ENCODE measurements around the gene FXR1.
A peak's percentile ranks its signal among the peaks of the same experiment; 100 is the strongest.
"Not testable (repeated sequence)": the region's sequence is repeated elsewhere in the genome, so short reads cannot be mapped to it uniquely, and the experiment has no call there.

FXR1 gene

DNA sequence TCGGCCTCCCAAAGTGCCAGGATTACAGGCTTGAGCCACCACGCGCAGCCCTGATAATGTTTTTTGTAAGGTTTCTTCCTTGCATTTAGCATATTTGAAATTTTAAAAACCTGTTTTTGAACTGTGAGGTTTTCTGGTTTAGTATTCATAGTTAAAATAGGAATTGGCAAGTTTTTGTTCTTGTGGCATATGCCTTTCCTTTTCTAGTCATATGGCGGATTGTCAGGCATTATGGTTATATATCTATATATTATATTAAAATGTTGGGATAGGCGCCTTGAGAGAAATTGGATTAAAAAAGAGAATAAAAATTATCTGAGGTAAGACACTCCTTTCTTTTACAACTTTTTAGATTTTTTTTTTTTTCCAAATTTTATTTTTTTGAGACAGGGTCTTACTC lies 28.4 kb downstream of the FXR1 start:
- no peak for DNase-seq

DNA sequence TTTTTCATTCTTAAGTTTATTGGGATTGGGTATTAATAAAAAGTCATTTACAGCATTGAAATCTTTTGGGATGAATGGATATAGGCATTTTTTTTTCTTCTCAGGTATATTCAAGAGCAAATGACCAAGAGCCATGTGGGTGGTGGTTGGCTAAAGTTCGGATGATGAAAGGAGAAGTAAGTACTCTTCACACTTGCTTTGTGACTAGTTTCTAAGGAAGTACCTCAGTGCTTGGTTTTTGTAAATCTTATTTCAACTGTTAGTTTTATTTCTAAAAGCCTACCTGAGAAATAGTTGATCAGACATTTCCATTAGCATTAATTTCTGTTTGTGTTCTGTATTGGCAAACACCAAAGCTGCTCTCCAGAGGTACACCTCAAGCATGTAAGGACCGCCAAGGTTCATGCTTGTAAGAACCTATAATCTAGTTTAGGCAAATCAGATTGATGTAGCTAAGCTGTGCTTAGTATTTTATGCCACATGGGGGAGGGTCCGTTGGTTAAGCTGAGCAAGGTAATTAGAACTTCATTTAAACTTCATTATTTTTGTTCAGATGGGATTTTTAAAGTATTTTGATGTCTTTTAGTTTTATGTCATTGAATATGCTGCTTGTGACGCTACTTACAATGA lies 35.4 kb downstream of the FXR1 start:
- no peak for DNase-seq

DNA sequence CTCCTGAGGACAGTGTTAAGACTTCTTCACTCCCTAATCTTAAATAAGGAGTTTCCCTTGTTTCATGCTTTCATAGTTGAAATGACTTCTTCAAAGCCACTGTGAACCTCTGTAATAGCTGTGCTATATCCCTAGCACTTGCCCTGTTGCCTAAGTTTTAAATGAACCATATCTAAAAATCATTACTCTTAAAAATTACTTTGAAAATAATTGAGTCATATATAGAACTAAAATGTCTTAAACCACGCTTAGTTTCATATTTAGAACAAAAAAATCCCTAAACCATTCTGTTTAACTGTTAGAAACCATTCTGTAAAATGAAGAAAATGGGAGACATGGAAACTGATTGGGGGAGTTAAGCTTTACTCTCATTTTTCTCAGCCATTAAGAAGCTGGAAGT lies 47.2 kb downstream of the FXR1 start:
- DNase-seq, result no peak

DNA sequence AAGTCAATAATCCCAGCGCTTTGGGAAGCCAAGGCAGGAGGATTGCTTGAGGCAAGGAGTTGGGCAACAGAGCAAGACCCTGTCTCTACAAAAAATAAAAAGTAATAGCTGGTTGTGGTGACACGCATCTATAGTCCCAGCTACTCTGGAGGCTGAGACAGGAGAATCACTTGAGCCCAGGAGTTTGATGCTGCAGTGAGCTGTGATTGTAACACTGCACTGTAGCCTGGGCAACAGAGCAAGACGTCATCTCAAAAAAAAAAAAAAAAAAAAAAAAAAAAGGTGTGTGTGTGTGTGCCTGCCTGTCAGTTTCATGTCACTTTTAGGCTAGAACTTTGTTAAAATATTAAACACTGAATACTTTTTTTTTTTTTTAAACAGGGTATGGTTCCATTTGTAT lies 48.6 kb downstream of the FXR1 start:
- no peak for DNase-seq

DNA sequence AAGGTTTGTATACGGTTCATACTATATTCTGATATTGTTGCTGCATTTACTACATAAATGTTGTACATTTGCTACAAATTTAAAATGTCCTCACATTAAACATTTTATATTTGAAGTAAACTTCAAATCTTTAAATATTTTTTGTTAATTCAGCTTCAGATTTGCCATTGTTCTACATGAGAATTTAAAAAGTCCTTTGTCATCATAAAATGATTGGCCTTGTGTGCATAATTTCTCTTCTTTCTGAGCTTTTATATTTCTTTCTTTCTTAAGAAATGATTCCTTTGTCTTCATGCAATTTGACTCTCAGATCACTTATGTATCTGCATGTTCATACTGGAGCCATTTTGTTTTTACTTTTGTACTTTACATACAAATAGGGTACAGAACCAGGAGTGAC lies 49.1 kb downstream of the FXR1 start:
- DNase-seq, result no peak

DNA sequence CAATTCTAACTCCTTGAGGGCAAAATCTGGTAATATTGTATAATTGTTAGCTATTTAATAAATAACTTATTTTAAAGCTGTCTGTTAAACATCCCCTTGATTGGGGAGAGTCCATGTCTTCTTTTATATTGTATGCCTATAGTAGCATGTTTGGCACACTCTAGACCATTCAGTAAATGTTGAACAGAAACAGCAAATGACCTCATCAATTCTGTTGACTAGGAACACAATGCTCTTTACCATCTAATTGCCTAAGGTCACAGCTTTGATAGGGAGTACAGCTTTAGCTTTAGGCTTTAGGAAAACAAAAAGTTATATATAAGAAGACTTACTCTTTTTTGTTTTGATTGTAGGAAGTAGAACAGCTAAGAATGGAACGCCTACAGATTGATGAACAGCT lies 50.1 kb downstream of the FXR1 start:
- no peak for DNase-seq

- no peak for DNase-seq
Observed at GRCh38 chr3:180970931-180971330, 58.5 kb downstream of the FXR1 start.

DNA sequence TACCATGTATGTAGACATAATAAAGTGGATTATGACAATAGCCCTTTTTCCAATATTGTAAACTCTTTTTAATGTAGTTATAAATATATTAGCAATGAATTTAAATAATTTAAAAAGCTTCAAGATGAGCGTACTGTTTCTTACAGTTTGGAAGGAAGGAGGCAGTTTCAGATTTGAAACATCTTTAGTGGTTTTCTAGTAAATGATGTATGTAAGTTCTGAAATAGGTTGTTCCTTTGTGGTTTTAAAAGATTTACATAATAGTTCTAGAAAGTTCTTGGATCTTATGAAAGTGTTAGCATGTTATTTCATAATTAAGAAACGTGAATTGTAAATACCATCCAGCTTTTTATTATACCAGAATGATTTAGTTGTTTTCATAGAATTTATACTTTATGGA lies 61.1 kb downstream of the FXR1 start:
- DNase-seq, result no peak

- no peak for DNase-seq
Observed at GRCh38 chr3:180974286-180974685, 61.8 kb downstream of the FXR1 start.

GRCh38 chr3:180977498-180977897 lies 65.0 kb downstream of the FXR1 start:
- DNase-seq, result no peak

GRCh38 chr3:180979961-180980360 lies 67.5 kb downstream of the FXR1 start:
- DNase-seq, result no peak

DNA sequence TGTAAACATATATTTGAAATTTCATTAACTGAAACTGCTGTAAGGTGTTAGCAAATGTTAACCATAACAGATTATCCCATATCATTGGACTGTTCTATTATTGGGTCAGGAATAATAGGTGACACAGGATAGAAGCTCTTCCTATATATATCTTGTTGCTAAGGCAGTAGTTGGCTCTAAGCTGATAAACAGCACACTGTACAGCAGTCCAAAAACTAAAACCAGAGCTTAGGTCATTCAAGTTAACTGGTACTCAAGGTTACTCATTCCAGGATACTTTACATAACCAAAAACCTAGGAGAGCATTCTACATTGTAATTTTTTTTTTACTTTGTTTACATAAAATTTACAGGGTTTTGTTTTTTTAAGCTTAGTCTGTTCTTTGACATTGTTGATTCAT lies 68.1 kb downstream of the FXR1 start:
- no peak for DNase-seq

DNA sequence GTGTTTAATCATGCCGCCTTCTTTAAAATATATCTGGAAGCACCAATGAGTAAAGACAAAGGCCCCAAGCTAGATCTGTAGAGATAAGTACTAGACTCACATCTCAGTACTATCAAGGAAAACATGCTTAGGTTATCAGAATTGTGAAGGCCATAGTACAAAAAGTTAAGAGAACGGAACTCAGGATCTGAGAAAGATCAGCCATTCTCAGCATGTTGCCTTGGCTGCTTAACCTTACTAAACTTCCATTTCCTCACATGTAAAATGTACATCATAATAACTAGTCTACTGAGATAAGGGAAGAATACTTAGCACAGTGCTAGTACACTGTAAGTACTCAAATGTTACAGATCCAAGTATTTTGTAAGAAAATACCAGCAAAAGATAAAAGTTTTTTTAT lies 69.4 kb downstream of the FXR1 start:
- no peak for DNase-seq

DNA sequence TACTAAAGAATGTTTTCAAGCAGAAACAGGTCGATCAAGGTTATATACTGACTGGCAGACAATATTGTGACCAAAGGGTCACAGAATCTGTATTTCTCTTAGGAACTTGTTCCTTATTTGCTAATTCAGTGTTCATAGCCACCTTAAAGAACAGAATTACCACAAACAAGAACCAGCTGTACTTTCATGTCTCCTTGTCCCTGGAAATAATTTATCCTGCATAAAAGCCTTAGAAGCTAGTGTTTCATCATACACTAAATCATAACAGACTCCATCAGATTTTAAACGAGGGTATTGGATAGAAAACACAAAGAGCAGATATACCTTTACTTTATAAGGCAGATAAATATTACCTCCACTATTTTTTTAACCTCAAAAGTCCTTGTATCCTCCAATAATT lies 70.7 kb downstream of the FXR1 start:
- DNase-seq, result no peak

DNA sequence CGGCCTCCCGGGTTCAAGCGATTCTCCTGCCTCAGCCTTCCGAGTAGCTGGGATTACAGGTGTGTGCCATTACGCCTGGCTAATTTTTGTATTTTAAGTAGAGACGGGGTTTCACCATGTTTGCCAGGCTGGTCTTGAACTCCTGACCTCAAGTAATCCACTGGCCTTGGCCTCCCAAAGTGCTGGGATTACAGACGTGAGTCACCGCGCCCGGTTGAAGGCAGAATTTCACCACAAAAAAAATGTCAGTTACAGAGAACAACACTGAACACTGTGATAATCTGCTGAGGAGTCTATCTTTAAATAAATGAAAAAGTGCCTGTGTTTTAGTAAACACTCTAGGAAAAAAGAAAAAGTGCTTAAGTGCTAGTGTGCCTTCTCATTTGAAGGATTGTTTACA lies 73.9 kb downstream of the FXR1 start:
- not testable (repeated sequence) for DNase-seq

DNA sequence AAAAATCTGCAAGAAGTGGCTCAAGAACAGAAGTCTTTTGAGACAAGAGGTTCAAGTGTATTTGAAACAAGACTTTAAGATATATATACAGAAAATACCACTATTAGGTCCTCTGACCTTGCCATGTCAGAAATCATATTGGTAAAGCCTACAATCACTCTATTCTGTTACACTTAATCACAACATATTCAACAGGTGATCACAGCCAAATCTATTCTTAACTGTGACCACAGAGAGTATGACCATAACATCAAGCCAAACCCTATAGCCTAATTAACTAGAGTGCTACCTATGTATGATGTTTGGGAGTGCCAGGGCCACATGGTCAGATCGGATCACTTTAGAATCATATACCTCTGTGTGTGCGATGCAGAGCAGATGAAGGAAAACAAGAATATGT lies 74.9 kb downstream of the FXR1 start:
- no peak for DNase-seq

DNA sequence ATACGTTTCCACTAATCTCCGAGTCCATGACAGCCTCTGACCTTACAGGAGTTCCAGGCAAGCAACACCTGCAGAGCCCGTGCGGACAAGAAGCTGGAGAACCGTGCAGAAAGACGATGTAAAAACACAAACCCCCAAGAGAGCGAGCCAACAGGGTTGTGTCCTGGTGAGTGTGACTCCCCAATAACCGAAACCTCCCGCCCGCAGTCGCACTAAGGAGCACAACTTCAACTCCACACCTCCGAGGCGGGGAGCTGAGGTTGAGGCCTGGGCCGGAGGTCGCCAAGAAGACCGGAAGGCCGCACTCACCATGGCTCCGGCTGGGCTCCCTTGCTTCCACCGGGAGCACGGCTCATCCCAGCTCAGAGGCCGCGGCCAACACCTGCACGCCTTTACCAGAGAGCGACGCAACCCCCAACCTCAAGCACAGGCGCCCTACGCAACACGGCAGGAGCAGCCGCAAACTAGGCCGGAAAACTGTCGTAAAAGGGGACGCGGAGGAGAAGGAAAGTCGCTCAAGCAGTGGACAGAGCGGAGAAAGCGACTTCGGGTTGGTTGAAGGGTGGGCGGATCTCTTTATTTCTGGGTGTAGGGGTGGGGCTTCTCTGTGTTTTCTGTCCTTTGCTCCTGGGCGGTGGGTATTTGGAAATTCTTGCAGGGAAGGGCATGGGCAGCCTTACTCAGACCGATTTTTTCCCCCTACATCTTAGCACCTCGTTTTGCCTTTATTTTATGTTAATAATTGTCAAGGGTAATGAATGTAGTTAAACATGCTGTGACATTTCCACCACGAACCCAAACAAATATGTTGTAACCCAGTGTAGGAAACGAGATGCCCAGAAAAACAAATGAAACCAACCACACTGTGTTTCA lies 77.1 kb downstream of the FXR1 start, which contains the start of gene DNAJC19:
Gene DNAJC19 (minus strand): TSS at position 446 of the 873 bp plus-strand sequence. CDS start 134 bp downstream, at position 312.
- DNase-seq, result peak; percentile 91

DNA sequence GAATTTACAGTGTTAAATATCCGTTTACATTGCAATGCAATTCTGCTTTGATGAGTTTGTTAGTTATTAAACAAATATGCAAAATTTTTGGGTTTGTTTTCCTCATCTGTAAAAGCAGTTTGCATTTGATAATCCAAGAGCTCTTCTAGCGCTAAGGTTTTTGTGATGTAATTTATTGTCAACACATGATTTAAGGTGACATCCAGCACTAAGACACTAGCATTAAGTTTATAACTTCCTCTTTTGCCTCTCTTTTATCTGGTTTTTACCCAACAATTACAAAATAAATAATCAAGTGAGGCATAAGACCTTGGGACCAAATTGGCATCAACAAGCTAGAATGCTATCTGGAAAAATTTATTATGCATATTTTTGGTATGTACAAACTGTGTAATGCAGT lies 78.0 kb downstream of the FXR1 start:
- no peak for DNase-seq

DNA sequence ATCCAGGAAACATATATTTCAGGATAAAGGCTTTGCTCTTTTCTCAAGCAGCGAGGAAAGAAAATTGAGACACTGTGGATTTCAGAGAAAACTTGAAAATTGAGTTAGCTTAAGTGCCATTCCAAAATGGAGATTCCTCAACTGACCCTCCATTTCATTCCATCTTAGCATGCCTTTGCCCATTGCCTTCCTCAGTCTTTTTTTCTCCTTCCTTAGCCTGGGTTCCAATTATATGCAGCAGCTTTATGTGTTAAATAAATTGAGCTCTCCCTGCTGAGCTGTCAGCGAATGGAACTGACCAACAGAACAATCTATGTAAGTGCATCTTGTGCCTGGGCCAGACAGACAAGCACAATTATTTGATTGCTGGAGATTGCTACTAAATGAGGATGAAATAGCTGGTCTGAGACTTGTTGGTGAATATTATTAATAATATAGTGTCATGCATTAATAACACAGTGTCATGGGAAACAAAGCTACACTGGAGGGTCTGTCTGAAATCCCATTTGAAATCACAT lies 84.0 kb downstream of the FXR1 start:
- no peak for DNase-seq

- not testable (repeated sequence) for DNase-seq
Observed at GRCh38 chr3:181002331-181002730, 89.9 kb downstream of the FXR1 start.

GRCh38 chr3:181003469-181003868 lies 91.0 kb downstream of the FXR1 start:
- DNase-seq, result not testable (repeated sequence)

DNA sequence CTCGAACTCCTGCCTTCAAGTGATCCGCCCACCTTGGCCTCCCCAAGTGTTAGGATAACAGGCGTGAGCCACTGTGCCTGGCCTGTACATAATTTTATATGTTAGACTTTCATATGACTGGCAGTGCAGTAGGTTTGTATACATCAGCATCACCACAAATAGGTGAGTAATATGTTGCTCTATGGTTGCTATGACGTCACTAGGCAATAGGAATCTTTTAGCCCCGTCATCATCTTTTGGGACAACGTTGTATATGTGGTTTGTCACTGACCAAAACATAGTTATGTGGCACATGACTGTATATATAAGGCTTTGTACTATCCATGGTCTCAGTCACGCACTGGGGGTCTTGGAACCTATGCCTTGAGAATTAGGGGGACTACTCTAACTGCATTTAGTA lies 94.1 kb downstream of the FXR1 start:
- DNase-seq, result no peak

- no peak for DNase-seq
Observed at GRCh38 chr3:181007262-181007661, 94.8 kb downstream of the FXR1 start.

- no peak for DNase-seq
Observed at GRCh38 chr3:181008796-181009195, 96.3 kb downstream of the FXR1 start.
